ENCODE results near the gene TCAP.
"Not testable (repeated sequence)": the region's sequence is repeated elsewhere in the genome, so short reads cannot be mapped to it uniquely, and the experiment has no call there.

The TCAP gene

GRCh38 chr17:39687546-39688474 is 22.7 kb downstream of the TCAP start, which contains the start of gene PGAP3:
Gene PGAP3 (minus strand): TSS chr17:39688057. CDS start chr17:39688014, 43 bp downstream.
- peak; percentile 96 for DNase-seq

- peak; percentile 23 for DNase-seq
Observed at GRCh38 chr17:39688475-39688835, 23.3 kb downstream of the TCAP start.

DNA sequence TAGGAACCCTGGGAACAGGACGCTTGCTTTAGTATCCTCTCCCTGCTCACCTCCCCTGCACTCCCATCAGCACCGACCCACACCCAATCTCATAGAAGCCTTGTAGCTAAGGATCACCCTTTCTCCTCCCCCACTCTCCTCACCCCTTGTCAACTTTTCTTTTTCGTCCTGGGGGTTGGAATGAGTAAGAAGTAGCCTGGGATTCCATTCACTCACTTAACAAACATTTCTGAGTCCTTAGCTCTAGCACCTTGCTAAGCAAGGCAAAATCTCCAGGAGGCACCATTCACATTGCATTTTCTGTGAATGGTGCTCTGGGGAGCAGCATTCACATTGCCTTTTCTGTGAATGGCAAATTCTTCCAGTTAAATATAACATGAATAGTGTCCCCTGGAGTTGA is 23.8 kb downstream of the TCAP start:
- peak; percentile 15 for DNase-seq

DNA sequence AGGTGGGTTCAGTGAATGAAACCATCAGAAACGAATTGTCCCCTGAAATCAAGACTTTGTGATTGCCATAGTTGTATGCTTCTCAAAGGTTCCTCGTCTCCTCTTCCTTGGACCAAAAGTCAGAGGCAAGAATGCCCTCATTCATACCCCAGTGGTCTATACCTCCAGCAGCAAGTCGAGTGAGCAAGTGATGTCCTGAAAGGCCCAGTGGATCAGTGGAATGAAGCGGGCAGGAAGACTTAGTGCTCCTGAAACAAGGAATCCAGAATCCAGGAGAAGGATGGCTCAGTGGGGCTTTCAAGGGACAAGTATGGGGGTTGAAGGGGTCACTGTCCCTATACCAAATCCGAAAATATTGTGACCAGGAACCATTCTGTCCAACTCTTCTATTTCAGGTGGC is 29.4 kb downstream of the TCAP start:
- DNase-seq, result no peak

DNA sequence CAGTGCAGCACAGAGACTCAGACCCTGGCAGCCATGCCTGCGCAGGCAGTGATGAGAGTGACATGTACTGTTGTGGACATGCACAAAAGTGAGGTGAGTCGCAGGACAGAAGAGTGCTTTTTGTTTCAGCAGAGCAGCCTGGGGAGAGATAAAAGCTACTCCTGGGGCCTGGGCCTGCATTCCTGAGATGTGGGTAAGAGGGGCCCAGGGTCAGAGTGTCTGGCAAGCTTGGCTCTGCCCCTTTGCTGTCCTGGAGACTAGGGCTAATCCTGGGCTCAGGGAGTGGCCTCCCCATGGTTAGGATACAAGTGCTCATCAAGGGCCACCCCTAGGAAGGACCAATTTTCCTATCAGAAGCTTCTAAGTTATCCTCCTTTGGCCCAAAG is 29.9 kb downstream of the TCAP start:
- no peak for DNase-seq

GRCh38 chr17:39696731-39697130 is 31.6 kb downstream of the TCAP start:
- DNase-seq, result no peak

- DNase-seq, result peak; percentile 31
Observed at GRCh38 chr17:39697961-39698360, 32.8 kb downstream of the TCAP start.

DNA sequence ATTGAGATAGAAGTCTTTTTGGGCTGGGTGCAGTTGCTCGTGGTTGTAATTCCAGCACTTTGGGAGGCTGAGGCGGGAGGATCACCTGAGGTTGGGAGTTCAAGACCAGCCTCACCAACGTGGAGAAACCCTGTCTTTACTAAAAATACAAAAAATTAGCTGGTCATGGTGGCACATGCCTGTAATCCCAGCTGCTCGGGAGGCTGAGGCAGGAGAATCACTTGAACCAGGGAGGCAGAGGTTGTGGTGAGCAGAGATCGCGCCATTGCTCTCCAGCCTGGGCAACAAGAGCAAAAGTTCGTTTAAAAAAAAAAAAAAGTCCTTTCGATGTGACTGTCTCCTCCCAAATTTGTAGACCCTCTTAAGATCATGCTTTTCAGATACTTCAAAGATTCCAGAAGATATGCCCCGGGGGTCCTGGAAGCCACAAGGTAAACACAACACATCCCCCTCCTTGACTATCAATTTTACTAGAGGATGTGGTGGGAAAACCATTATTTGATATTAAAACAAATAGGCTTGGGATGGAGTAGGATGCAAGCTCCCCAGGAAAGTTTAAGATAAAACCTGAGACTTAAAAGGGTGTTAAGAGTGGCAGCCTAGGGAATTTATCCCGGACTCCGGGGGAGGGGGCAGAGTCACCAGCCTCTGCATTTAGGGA is 34.1 kb downstream of the TCAP start:
- not testable (repeated sequence) for DNase-seq

DNA sequence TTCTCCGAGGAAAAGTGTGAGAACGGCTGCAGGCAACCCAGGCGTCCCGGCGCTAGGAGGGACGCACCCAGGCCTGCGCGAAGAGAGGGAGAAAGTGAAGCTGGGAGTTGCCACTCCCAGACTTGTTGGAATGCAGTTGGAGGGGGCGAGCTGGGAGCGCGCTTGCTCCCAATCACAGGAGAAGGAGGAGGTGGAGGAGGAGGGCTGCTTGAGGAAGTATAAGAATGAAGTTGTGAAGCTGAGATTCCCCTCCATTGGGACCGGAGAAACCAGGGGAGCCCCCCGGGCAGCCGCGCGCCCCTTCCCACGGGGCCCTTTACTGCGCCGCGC is 34.6 kb downstream of the TCAP start, which contains the start of gene ERBB2:
Gene ERBB2 (plus strand): TSS at position 247 of the 330 bp plus-strand sequence. CDS start 175 bp downstream, outside the sequence.
- DNase-seq, result no peak

- no peak for DNase-seq
Observed at GRCh38 chr17:39700148-39700987, 35.2 kb downstream of the TCAP start.

GRCh38 chr17:39701012-39701783 is 36.0 kb downstream of the TCAP start:
- DNase-seq, result no peak

GRCh38 chr17:39701784-39702422 is 36.8 kb downstream of the TCAP start:
- DNase-seq, result no peak

DNA sequence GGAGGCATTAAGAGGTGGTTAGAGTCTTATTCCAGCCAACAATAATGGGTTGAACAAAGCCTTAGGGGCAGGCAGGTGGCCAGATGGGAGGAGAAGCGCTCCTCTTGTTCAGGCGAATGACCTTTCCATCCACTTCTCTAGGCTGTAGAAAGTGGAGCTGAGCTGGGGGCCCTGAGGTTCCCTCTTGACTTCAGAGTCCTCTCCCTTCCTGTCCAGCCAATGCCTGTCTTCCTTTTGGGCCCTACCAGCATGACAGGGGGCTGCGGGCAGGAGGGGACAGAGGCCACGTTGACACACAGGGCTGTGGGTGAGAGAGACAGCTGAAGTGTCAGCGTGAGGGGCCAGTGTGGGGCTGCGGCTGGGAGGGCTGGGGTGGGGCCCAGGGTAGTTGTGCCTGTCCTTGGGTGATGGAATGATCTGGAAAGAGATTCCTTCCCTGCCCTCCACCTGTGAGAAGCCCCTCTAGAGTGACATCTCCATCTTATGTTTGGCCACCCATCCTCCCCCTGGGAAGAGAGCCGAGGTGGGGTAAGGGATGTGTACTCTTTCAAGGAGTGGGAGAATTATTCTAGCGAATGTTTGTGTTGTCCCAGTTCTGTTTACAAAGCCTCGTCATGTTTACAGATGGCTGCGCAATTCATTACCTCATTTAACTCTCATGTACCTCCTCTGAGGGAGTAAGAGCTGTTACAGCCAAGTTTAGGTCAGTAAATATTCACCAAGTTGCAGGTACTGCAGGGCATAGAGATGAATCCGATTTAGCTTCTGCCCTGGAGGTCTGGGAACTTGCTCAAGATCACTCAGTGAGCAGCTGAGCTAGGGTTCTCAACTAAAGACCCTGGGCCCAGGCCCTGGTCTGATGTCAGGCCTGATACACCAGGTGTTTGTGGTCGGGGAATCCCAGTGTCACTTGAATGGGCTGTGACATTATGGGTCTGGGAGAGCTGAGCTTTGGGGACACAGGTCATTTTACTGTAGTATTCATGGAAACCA is 38.0 kb downstream of the TCAP start:
- DNase-seq, result no peak

- DNase-seq, result no peak
Observed at GRCh38 chr17:39703913-39704312, 38.8 kb downstream of the TCAP start.

DNA sequence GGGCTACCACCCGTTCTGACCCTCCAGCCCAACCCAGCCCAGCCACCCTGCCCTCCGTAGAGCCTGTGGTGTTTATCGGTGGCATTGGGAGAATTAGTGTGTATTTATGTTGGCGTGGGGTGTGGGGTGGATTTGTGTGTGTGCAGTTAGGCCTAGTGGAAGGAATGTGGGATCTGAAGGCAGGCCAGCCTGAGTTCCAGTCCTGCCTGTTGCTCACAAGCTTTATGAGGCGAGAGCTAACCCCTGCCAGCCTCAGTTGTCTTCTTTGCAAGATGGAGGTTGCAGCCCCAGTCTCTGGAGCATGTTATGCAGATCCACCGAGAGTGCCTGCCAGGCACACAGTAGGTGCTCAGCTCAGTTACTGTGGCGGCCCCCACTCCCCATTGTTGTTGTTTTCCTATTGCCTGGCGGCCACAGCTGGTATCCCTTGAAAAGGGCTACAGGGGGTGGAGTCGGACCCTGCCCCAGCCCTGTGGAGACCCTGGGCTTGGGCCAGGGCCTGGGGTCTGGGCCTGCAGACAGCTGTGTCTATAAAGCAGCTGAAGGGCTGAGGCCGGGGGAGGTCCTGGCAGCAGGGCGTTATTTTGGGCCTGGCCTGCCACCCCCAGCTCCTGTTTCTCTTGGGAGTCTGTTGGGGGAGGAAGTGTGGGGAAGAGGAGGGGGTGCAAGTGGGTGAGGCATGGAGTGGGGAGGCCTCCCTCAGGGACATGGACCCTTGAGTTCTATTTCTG is 39.8 kb downstream of the TCAP start:
- DNase-seq, result no peak

- no peak for DNase-seq
Observed at GRCh38 chr17:39705786-39706348, 40.7 kb downstream of the TCAP start.

GRCh38 chr17:39706383-39706782 is 41.2 kb downstream of the TCAP start:
- no peak for DNase-seq

DNA sequence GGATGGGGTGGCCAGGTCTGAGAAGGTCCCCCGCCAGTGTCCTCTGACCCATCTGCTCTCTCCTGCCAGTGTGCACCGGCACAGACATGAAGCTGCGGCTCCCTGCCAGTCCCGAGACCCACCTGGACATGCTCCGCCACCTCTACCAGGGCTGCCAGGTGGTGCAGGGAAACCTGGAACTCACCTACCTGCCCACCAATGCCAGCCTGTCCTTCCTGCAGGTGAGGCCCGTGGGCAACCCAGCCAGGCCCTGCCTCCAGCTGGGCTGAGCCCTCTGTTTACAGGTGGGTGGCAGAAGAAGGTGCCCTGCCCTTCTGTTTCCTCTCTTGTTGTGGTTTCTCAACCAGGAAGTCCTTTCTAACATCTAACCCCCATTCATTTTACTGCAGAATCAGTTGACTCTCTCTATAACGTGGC is 41.8 kb downstream of the TCAP start:
- no peak for DNase-seq

DNA sequence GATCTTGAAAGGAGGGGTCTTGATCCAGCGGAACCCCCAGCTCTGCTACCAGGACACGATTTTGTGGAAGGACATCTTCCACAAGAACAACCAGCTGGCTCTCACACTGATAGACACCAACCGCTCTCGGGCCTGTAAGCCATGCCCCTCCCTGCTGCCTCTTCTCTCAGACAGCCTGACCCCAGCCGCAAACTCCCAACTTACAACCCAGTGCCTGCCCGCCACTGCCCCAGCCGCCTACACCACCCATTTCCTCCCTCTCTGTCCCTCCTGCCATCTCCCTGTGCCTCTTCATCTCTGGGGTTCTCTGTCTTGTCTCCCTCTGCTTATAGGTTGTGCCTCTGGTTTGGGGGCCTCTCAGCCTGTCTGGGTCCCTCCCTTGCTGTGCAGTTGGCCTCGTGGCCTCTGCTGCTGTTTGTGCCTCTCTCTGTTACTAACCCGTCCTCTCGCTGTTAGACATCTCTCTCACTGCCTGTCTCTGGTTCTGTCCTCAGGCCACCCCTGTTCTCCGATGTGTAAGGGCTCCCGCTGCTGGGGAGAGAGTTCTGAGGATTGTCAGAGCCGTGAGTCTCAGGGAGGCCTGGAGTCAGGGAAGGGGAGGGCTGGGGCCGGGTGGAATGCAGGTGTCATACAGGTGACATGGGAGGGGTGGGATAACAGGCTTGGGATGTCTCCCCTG is 44.3 kb downstream of the TCAP start:
- no peak for DNase-seq

Data from hematopoietic multipotent progenitor cell treated with erythropoietin and hydrocortisone succinate and interleukin-3 and kit ligand, for 8 days (in vitro differentiated cells).